ENCODE data around the gene MTHFD1L.
A peak's percentile ranks its signal among the peaks of the same experiment; 100 is the strongest.
"Not testable (repeated sequence)": the region's sequence is repeated elsewhere in the genome, so short reads cannot be mapped to it uniquely, and the experiment has no call there.

Gene MTHFD1L

DNA sequence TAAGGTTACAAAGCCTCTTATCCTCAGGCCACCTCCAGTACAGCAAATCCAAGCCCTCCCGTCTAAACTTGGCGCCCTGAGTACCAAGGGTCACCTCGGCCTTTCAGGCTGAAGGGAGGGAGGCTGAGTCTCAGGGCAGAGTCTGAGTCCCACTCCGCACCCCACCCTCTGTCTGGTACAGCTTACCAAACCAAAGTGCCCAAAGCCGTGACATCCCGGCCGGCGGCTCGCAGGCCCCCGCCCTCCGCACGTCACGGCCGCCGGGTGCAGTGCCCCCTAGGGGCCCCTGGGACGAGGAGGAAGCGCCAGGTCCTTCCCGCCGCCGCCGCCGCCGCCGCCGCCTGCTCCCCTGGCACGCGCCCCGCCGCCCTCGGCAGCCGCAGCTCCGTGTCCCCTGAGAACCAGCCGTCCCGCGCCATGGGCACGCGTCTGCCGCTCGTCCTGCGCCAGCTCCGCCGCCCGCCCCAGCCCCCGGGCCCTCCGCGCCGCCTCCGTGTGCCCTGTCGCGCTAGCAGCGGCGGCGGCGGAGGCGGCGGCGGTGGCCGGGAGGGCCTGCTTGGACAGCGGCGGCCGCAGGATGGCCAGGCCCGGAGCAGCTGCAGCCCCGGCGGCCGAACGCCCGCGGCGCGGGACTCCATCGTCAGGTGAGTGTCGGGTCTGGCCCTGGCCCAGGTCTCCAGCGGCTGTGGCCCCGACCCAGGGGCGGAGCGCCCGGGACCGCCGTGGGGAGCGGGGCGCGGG, at the start of gene MTHFD1L:
TSS of gene MTHFD1L (plus strand) at position 297 of the 741 bp plus-strand sequence. CDS start at position 418, 121 bp downstream.
- peak; percentile 24 for DNase-seq

DNA sequence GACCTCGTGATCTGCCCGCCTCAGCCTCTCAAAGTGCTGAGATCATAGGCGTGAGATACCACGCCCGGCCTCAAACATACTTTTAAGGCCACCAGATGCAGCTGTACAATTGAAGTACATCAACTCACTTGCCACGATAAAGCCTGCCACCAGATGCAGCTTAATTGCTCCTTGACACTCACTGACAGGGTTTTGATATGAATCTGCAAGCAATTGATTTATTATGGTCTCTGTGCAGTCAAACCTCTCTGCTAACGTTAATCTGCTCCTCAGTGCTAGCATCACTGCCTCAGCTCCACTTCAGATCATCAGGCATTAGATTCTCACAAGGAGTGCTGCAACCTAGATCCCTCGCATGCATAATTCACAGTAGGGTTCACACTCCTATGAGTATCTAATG, 48.9 kb upstream of the MTHFD1L start:
- not testable (repeated sequence) for DNase-seq

- no peak for DNase-seq
Measured at GRCh38 chr6:150822932-150823331, 42.6 kb upstream of the MTHFD1L start.

- DNase-seq = no peak
Measured at GRCh38 chr6:150826788-150827187, 38.7 kb upstream of the MTHFD1L start.

- DNase-seq = not testable (repeated sequence)
Measured at GRCh38 chr6:150828107-150828506, 37.4 kb upstream of the MTHFD1L start.

GRCh38 chr6:150830439-150831165, 34.9 kb upstream of the MTHFD1L start:
- DNase-seq = no peak

GRCh38 chr6:150831577-150831976, 33.9 kb upstream of the MTHFD1L start:
- DNase-seq = no peak

DNA sequence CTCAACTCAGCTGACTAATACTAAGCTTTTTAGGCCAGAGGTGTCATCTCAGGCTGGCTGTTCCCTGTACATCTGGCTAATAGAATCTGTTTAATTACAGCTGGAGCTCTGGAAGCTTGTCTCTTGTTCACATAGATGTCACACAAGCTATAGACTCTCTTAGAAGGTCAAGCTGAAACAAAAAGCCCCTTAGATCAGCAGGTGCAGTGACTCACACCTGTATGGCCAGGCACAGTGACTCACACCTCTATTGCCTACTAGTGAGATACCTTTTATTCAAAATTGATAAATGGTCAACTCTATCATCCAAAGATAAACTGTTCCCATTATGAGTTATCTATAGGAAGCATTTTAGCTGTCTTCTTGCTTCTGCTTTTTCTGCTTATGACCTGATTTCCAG, 29.9 kb upstream of the MTHFD1L start:
- DNase-seq = no peak

GRCh38 chr6:150840185-150840584, 25.3 kb upstream of the MTHFD1L start:
- no peak for DNase-seq

GRCh38 chr6:150841189-150841588, 24.3 kb upstream of the MTHFD1L start:
- DNase-seq = no peak

DNA sequence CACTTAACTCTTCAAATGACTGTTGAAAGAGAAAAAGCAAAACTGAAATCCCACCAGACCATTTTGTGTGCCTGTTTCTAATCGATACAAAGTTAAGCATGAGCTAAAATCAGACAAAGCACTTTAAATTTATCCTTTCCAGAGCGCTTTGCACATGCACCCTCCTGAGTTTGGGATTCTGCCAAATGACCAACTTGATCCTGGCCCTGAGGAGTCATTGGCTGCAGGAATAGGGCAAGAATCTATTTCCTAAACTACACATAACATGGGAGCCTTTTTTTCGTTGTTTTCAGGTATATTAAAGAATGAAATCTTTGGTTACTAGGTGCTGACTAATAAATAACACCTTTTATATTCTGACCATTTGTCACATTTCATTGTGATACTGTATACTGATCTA, 23.8 kb upstream of the MTHFD1L start:
- DNase-seq = no peak

GRCh38 chr6:150844371-150844770, 21.1 kb upstream of the MTHFD1L start:
- no peak for DNase-seq

DNA sequence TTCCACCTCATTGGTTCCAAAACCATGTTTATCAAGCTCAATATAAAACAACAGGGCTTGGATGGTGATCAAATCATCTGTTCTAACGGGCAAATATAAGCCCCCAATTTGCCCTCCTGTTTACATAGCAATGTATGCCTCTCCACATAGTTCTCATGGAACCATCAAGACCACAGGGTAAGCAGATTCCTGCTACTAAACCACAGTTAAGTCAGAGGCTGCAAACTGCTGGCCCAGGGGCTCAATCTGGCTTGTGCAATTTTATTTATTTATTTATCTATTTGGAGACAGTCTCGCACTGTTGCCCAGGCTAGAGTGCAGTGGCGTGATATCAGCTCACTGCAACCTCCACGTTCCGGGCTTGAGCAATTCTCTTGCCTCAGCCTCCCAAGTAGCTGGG, 18.9 kb upstream of the MTHFD1L start:
- no peak for DNase-seq

DNA sequence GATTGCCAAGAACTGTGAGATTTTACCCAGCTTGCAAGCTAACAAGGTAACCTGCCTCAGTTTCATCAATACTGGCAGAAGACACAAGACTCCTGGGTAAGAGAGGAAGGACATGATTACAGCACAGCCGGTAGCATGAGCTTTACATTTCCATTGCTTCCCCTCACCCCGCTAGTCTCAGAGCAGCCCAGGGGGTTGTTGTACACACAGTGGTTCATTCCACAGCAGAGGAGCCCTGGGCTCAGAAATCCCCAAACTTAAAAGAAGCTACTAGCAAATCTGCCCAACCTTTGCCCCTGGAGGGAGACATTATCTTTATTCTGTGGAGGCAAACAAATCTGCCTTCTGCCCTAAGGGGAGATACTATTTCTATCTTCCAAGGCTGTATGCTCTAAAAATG, 17.1 kb upstream of the MTHFD1L start:
- DNase-seq = no peak

GRCh38 chr6:150854392-150854791, 11.1 kb upstream of the MTHFD1L start:
- DNase-seq = not testable (repeated sequence)

- not testable (repeated sequence) for DNase-seq
Measured at GRCh38 chr6:150855171-150855570, 10.3 kb upstream of the MTHFD1L start.

GRCh38 chr6:150857062-150857944, 8.2 kb upstream of the MTHFD1L start:
- no peak for DNase-seq

GRCh38 chr6:150857945-150858308, 7.6 kb upstream of the MTHFD1L start:
- no peak for DNase-seq

GRCh38 chr6:150861448-150862168, 3.9 kb upstream of the MTHFD1L start:
- DNase-seq = peak; percentile 81

GRCh38 chr6:150863213-150863928, 2.1 kb upstream of the MTHFD1L start:
- DNase-seq = no peak

GRCh38 chr6:150865043-150865405, 478 bp upstream of the MTHFD1L start:
- DNase-seq = no peak
